Activated T-cell treated with anti-CD3 and anti-CD28 coated beads for 24 hours (primary cell): Measurements from ENCODE around the gene RAB18.
"Not testable (repeated sequence)": the region's sequence is repeated elsewhere in the genome, so short reads cannot be mapped to it uniquely, and the experiment has no call there.

ENCODE experiments used
- DNase-seq: peaks from one replicate; pipeline ENCODE4 v3.0.0-alpha.2; 2020; ENCODE audit warnings: low read depth

Gene RAB18

GRCh38 chr10:27504808-27505460, 830 bp downstream of the RAB18 start:
- DNase-seq, result no peak

- DNase-seq, result not testable (repeated sequence)
Observed at GRCh38 chr10:27505537-27505936, 1.4 kb downstream of the RAB18 start.

- DNase-seq, result no peak
Observed at GRCh38 chr10:27506280-27506679, 2.2 kb downstream of the RAB18 start.

GRCh38 chr10:27512548-27512947, 8.4 kb downstream of the RAB18 start:
- DNase-seq, result no peak

GRCh38 chr10:27513451-27514191, 9.5 kb downstream of the RAB18 start:
- no peak for DNase-seq

- DNase-seq, result no peak
Observed at GRCh38 chr10:27514243-27514642, 10.1 kb downstream of the RAB18 start.

GRCh38 chr10:27518261-27518660, 14.2 kb downstream of the RAB18 start:
- no peak for DNase-seq

- DNase-seq, result no peak
Observed at GRCh38 chr10:27525819-27526218, 21.7 kb downstream of the RAB18 start.

- no peak for DNase-seq
Observed at GRCh38 chr10:27526242-27526641, 22.1 kb downstream of the RAB18 start.

- DNase-seq, result no peak
Observed at GRCh38 chr10:27527666-27528295, 23.7 kb downstream of the RAB18 start.

- DNase-seq, result no peak
Observed at GRCh38 chr10:27529010-27529783, 25.1 kb downstream of the RAB18 start.

- no peak for DNase-seq
Observed at GRCh38 chr10:27530477-27530876, 26.4 kb downstream of the RAB18 start.

- DNase-seq, result no peak
Observed at GRCh38 chr10:27531336-27531847, 27.3 kb downstream of the RAB18 start.

GRCh38 chr10:27534161-27534700, 30.1 kb downstream of the RAB18 start:
- no peak for DNase-seq

GRCh38 chr10:27535317-27535716, 31.2 kb downstream of the RAB18 start:
- no peak for DNase-seq

GRCh38 chr10:27536437-27536836, 32.3 kb downstream of the RAB18 start:
- DNase-seq, result no peak

GRCh38 chr10:27537166-27537565, 33.1 kb downstream of the RAB18 start:
- no peak for DNase-seq

GRCh38 chr10:27537787-27538186, 33.7 kb downstream of the RAB18 start:
- no peak for DNase-seq

GRCh38 chr10:27540672-27541071, 36.6 kb downstream of the RAB18 start:
- no peak for DNase-seq

- DNase-seq, result no peak
Observed at GRCh38 chr10:27541796-27542729, 38.0 kb downstream of the RAB18 start.

GRCh38 chr10:27542812-27543211, 38.7 kb downstream of the RAB18 start:
- no peak for DNase-seq
